NCI-H1930 (cell line): ENCODE data around the gene PMP22.
A peak's percentile ranks its signal among the peaks of the same experiment; 100 is the strongest.
"Not testable (repeated sequence)": the region's sequence is repeated elsewhere in the genome, so short reads cannot be mapped to it uniquely, and the experiment has no call there.

Experiments used
- DNase-seq, 2 experiments: peaks; one replicate each; lab custom pipeline; 2025; lab: John Stamatoyannopoulos, UW

Gene PMP22

DNA sequence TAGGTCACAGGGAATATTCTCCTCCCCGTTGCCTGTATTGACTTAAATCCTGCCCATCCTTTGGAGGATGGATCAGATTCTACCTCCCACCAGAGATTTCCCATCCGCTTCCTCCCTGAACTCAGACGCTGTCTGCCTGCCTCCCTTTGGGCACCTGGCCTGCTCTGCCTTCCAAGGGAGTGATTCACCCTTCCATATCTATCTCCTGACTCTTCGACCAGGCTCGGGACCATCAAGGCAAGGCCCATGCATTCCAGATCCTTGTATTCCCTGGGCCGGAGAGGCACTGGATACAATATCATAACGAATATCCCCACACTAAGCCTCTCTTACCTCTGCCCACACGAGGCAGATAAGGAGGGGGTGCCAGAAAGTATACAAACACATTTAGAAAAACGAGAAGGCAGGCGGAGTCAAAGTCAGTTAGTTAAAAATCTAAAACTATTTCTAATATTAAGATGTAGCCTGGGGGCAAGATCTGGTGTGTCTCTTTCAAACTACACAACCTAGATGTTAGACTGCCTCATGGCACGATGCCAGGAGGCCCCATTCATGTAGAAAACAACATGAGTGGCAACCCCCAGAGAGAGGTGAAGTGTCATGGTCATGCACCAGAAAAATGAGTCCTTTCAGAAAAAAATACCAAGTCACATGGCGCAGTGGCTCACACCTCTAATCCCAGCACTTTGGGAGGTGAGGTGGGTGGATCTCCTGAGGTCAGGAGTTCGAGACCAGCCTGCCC is 9.2 kb downstream of the PMP22 start:
- no peak for DNase-seq

DNA sequence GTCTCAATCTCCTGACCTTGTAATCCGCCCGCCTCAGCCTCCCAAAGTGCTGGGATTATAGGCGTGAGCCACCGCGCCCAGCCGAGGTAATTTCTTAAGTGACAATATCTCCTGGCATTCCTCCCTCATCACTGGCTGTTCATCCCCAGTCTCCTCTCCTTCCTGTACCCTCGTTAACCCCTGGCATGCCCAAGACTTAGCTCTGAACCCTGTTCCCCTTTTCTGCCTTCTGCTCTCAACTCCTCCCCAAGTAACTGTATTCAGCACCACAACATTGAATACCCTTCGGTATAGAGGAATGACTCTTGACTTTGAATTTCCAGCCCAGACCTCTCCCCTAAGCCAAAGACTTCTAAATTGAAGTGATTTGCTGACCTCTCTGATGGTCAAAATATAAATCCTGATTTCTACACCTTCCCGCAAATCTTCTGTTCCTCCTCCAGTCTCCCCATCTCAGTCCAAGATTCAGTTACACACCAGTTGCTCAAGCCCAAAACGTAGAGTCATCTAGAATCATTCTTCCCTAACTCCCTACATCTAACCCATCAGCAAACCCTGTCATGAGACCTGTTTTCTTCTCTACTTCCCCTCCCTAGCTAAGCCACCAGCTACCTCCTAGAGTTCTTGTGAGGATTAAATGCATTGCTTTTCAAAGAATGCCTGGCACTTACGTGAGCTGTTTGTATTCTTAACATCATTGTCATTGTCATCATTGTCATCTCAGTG is 14.8 kb downstream of the PMP22 start:
- DNase-seq = no peak

DNA sequence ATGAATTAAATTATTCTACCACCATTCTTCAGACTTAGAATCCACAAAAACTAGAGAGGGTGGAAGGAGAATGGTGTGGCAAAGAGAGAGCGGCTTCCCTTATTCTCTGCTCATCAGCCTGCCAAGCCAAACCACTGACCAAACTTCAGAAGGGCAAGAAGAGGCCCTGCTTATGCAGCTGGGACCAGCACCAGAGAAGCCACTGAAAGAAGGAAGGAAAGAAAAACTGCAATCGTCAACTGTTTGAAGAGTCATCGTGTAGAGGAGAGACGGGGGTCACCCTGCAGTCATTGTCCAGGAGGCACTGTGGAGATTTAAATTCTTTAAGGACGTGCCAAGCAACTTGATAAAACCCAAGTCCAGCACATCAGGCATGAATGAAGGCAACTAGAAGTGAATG is 15.6 kb downstream of the PMP22 start:
- no peak for DNase-seq

DNA sequence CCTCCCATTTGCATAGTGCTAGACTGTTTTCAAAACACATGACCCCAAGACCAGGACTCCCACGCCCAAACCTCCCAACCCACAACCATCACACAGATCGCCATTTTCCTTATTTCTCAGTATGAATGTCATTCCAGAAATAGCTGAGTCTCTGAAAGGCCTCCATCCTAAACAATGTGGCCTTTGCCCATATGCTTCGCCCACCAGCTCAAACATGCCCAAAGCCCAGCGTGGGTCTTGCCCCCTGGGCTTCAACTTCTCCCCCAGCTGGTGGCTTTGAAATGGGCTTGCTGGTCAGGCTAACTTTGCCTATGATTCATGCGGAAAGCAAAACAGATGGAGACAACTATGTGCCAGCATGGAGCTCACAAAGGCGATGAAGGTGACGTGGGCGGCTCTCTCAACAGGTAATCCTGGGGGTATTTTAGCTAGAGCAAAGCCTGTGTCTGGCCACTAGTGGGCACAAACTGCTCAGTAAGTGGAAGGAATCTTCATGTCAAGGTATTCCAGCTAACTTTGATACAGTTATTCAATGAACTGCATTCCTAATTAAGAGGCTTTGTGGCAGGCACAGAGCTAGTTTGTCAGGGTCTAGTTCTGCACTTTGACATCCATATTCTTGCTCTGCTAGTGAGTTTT is 17.1 kb downstream of the PMP22 start:
- no peak for DNase-seq

DNA sequence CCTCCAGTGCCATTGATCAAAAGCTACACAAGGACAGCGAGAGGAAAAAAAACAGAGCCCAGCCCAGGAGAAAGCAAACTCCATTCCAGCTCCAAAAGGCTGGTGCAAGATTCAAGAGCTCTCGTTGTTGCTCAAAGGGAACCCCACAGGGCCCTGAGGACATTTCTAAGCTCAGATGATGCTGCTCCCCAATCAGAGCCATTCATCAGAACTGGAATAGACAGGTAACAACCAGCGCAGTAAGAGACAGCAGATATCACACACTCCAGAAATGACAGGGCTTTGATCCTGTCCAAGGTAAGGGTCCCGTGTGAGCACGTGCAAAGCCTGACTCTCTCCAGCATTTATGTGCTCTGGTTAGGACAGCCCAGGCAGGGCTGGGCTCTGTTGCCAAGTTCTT is 20.1 kb downstream of the PMP22 start:
- no peak for DNase-seq

DNA sequence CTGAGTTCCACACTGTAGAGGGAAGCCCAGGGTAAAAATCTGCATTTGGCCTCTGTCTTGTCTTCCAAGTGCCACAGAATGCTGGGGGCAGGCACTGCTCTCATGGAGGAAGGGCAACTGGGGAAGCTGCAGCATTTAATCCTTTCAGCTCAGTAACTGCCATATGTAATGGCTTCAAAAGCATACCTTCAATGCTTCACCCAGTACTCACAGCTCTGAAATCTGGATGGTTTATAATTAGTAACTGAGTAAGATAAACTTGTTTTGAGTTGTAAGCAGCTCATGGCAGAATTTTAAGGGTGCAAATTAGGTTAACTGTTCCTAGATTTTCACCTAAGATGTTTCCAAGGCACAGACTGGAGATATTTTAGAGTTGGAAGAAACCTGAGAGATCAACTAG is 24.5 kb downstream of the PMP22 start:
- DNase-seq = no peak

DNA sequence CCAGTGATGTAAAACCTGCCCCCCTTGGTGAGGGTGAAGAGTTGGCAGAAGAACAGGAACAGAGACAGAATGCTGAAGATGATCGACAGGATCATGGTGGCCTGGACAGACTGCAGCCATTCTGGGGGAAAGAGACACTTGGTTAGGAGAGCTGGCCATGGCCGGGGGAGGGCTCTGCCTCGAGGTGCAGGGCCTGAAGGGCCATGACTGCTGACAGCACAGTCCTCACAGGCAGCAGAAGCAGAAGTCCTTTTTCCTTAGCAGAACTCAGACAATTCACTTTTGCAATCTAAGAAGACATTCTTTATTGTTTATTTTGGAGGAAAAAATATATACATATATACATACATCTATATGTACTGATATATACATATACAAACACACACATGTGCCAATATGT is 25.6 kb downstream of the PMP22 start:
- DNase-seq = no peak

DNA sequence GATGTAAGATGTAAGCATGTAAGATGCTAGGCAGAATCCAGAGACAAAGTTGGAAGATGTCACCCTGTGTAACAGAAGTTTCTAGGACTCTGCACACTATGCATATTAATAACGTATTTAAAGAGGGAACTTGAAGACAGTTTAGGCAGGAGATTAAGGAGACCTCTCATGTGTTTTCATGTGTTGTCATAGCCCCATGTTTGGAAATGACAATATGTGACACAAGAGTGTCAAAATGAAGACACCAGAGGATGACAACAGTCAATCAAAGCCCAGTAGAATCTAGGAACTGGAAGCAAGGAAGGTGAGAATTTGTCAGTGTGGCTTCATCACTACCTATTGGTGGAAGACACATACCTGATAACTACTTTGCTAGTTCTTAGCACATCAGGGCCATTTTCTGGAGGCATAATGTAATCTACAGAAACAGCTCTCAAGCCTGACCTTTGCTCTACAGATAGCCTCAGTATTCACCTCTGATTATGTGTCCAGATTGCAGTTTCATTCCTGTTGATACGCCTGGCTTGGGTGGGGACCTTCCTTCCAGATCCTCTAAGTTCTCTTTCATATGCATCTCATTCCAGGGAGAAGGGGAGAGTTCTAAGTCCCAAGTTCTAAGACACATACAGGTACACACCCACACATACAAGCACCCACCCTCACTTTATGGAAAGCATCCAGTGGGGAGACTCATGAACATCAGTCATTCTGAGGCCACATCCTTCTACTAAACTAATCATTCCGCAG is 26.3 kb downstream of the PMP22 start:
- no peak for DNase-seq

DNA sequence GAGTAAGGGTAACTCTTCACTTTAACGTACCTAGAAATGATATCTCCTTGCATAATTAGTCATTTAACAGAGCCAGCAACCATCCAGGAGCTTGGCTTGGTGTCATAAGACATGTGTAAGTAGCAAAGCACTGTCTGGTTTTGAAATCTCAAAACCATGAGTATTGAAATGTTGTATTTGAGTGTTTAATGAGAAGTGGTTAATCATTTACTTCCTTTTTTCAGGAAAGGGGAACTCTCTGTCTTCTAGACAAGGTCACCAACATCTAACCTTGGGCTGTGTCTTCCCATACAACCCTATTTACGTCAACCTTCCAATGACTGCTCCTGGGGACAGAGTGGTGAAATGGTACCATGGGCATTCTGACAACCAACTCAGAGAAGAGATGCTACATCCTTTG is 27.1 kb downstream of the PMP22 start:
- no peak for DNase-seq

- DNase-seq = no peak
Measured at GRCh38 chr17:15237106-15237425, 28.1 kb downstream of the PMP22 start.

DNA sequence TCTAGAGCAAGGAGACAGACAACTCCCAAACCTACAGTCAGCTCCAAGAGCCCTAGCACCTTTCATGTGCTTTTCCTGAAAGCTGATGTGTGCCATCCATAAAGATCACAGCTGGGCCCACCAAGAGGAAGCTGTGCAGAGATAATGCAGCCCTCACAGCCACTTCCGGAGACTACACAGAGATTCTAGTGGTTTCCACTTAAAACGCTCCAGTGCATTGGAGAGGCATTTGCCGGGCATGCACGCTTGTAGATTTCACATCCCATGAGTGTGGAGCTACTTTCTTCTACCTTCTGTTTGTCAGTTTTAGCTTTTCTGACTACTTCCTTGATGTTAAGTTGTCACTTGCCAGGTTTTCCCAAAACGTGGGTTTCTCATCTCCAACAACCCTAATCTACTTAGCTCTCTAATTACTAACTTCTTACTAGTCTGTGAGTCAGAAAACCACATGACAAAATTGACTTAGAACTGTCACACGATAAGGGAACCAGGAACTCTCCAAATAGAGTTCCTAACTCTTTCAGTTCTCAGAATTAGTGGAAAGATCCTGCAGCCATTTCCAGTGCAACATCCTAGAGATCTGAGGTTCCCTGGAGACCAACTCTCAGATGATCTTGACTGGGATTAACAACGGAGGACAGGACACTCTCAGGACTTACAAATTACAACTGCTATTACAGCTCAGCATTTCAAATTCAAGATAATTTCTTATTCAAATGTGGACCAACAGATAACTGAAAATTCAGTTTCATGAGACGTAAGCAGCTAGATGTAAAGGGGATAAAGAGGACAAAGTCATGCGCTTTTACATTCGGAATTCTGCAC is 28.6 kb downstream of the PMP22 start:
- DNase-seq = no peak

DNA sequence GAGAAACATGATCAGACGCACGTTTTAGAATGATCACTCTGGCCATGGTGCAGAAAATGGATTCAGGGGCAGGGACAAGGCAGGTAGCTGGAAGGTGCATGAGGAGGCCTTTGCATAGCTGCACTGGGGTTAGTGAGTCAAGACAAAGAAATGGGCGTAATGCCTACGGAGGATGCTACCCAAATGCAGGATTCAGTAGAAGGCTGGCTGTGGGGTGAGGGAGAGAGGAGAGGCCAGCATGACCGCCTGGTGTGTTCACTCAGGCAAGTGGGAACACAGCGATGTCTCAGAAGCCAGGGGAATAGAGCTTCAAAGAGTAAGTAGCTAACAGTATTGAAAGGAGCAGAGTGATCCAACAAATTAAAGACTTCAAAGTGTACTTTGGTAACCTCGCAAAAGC is 31.2 kb downstream of the PMP22 start:
- no peak for DNase-seq

DNA sequence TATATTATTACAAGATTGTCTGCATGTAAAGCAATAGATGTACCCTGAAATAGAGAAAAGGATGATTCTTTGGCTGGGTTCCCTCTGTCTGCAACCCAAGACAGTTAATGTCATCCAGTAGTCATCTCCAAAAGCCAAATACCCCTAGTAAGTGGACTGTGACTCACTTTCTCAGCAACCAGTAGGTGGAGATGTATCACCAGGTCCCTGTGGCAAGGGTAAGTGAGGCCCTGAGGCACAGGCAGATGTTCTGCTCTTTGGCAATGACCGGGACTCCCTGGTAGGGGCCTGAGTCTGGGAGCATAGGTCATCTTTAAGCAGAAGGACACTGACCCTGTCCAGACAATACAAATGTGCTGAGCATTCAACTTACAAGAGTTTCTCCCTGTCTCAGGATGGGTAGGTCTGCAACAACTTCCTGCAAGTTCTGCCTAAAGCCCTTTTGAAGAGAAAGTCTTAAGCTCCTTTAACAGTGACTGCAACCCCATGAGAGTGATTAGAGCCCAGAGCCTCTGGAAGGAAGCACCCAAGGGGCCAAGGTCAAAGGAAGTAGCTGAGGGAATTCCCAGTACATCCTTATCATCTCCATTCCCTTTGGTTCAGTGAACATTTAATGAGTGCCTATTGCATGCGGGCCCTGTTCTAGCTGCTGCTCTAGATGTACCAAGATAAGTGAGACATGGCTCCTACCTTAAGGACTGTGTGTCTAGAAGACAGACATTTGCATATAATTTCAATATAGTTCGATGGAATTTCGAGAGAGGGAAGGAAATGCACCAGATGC is 31.9 kb downstream of the PMP22 start:
- DNase-seq = no peak

DNA sequence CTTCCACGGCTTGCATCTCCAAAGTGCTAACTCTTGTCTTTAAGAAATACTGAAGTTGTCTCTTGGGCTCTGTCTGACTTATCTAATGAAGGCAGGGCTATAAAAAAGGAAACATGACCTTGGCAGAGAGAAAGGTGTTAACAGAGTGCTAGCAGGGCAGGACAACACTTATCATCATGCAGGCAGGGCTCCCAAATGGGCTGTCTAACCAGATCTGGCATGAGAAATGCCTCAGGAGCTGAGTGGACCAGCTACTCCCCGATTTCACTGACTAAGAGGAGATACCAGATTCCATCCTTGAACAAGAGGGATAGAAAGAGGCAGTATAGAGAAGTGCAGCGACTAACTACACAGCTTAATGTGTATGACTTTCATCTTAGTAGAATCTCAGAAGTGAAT is 32.6 kb downstream of the PMP22 start:
- DNase-seq = no peak

DNA sequence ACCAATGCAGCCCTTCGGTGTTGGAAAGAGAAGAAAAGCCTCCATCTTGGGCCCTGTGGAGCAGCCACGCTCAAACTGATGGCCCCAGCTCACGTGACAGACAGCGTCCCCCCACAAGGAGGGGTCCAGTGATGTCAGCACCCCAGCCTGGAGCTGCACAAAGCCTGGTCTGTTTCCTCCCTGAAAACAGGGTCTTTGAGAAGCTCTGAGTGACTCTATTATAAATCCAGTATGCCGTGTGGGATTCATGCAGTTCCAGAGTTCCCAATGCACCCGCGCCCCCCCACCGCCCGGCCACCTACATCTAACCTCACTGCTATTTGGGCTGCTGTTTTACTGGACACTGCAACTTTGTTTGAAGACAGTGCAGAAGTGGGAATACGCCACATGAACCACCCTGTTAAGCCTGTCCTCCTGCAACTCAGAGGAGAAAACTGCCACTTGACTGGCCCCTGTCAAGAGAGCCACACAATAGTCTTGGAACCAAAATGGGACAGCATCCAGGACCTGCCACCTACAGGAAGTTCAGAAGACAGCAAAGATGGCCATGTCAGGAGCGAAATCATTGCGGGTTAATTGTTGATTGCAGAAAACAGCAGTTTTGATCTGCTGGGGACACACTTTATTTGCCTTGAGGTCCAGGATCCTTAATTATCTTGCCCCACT is 33.1 kb downstream of the PMP22 start:
- no peak for DNase-seq

GRCh38 chr17:15230866-15231265 is 34.3 kb downstream of the PMP22 start:
- DNase-seq = no peak

- DNase-seq = not testable (repeated sequence)
Measured at GRCh38 chr17:15221827-15222226, 43.3 kb downstream of the PMP22 start.

- no peak for DNase-seq
Measured at GRCh38 chr17:15220785-15221184, 44.3 kb downstream of the PMP22 start.

- DNase-seq = no peak
Measured at GRCh38 chr17:15216481-15216880, 48.6 kb downstream of the PMP22 start.

GRCh38 chr17:15213381-15214087 is 51.6 kb downstream of the PMP22 start:
- peak in 1 of 2 experiments; percentile 32 for DNase-seq
